Measurements from ENCODE around the gene CNTNAP2. TPM values are rescaled to one million over a fixed set of nuclear protein-coding genes. Genes with fewer than 3 reads are reported as not detected.
A peak's percentile ranks its signal among the peaks of the same experiment; 100 is the strongest.

The CNTNAP2 gene
- total and polyA plus RNA-seq, 9 of the 15 experiments (the other 6 are each of a cell fraction or from before 2014, with no cell fraction given): 0.04 to 0.62 (median 0.09) TPM; not detected in 4

- TF ChIP-seq, protein P1, sequence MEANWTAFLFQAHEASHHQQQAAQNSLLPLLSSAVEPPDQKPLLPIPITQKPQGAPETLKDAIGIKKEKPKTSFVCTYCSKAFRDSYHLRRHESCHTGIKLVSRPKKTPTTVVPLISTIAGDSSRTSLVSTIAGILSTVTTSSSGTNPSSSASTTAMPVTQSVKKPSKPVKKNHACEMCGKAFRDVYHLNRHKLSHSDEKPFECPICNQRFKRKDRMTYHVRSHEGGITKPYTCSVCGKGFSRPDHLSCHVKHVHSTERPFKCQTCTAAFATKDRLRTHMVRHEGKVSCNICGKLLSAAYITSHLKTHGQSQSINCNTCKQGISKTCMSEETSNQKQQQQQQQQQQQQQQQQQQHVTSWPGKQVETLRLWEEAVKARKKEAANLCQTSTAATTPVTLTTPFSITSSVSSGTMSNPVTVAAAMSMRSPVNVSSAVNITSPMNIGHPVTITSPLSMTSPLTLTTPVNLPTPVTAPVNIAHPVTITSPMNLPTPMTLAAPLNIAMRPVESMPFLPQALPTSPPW (CRISPR knock-in tag; IDR thresholded peaks at IDR 0.05): no peak
- TF ChIP-seq NCOR1 (IDR thresholded peaks at IDR 0.05): no peak
- TF ChIP-seq MTA3 (IDR thresholded peaks at IDR 0.05; ENCODE audit: borderline replicate concordance): no peak
Measured at GRCh38 chr7:148270576-148270975, 2154.0 kb downstream of the CNTNAP2 start (continued).

- peaks cover 5 to 13% of the 10 kb centered on the region in 2 experiments; a peak in 3 of 5 replicates for H3K27me3 ChIP-seq (ENCODE audit: control insufficient read depth in 2 of 2, insufficient read depth in 2 of 2, low read length in 2 of 2)
- no peak overlapping the region for H3K9ac ChIP-seq (ENCODE audit: insufficient read depth in 1 of 2, low read depth in 2 of 2, low read length in 2 of 2)
- H3K79me2 ChIP-seq (ENCODE audit: control insufficient read depth, insufficient read depth, low read length): no peaks in the 10 kb centered on the region
- no peak overlapping the region for H3K27ac ChIP-seq (ENCODE audit: extremely low read depth, low read depth, low read length)
- POLR2A ChIA-PET: no interaction called here
- no peak overlapping the region for H3K4me3 ChIP-seq
- intact Hi-C loops (cut with micrococcal nuclease) (no loop called here), in situ Hi-C loops (cut with MboI) (no loop called here)
- no peak overlapping the region for H3K4me2 ChIP-seq (ENCODE audit: insufficient read depth, low read length)
- CTCF ChIA-PET (ENCODE audit: low intra/inter-chr PET ratio): no interaction called here
- H3K9me1 ChIP-seq (ENCODE audit: control insufficient read depth, insufficient read depth, low read length): no peaks in the 10 kb centered on the region
- no peaks in the 10 kb centered on the region for H3K9me3 ChIP-seq (replicated peaks; ENCODE audit: control insufficient read depth, insufficient read depth, low read depth, low read length)
- no peak for ATAC-seq
- BruUV-seq (replicated peaks): no TSS peak
- DNase-seq (ENCODE audit: extremely low read depth in 1 of 4, low spot score in 3 of 4): no peak
- WGBS (ENCODE audit: insufficient coverage, low coverage, missing lambda C conversion rate): 0% methylated on average over 3 of the region's 3 CpGs
- H3K4me1 ChIP-seq (replicated peaks in 1 of 2; ENCODE audit: control insufficient read depth in 2 of 2, insufficient read depth in 2 of 2, low read length in 2 of 2): no peaks in the 10 kb centered on the region
- no peak for FAIRE-seq
- H3K36me3 ChIP-seq (ENCODE audit: control insufficient read depth, insufficient read depth, low read length): no peaks in the 10 kb centered on the region
- no peaks in the 10 kb centered on the region for H4K20me1 ChIP-seq (replicated peaks; ENCODE audit: control insufficient read depth, insufficient read depth, low read length)
- no peak overlapping the region for H2AFZ ChIP-seq (ENCODE audit: low read depth, low read length)
- TF ChIP-seq TCFL5 (CRISPR knock-in tag; conservative IDR thresholded peaks at IDR 0.05) (no peak), ZNF12 (CRISPR knock-in tag; IDR thresholded peaks at IDR 0.05) (0 out of 2 replicates have a peak, but pooled peaks have one; percentile 69)
Measured at GRCh38 chr7:148274118-148274517, 2157.5 kb downstream of the CNTNAP2 start.
